AG04449 (cell line): ENCODE results near the gene HERPUD1.

Source experiments
- CTCF ChIA-PET: fragments of 350-600 bp; formaldehyde crosslinking; extraction: SDS; loops from one replicate; lab custom pipeline; 2021; ENCODE audit warnings: antibody characterized with exemption; lab: Yijun Ruan, JAX
- POLR2A ChIA-PET: fragments of 400-600, 350-600 bp; formaldehyde crosslinking; extraction: SDS; loops from one replicate; lab custom pipeline; 2020; ENCODE audit warnings: antibody characterized with exemption, inconsistent platforms; lab: Yijun Ruan, JAX
- DNase-seq: peaks from one replicate; pipeline ENCODE4 v3.0.0-alpha.2; 2010; ENCODE audit warnings: low read depth, low spot score
- H3K4me3 ChIP-seq: 2 replicates; pipeline ENCODE4 v1.5.1; 2011; ENCODE audit warnings: low read depth, mild to moderate bottlenecking, control low read depth, low read length
- TF ChIP-seq, protein P1 (sequence below): IDR thresholded peaks from one replicate; pipeline ENCODE4 v1.5.1; 2011; ENCODE audit warnings: mild to moderate bottlenecking, moderate library complexity, low read length, control low read depth, inconsistent platforms; ENCODE audit not compliant: insufficient read depth; ENCODE audit errors: missing control alignments

HERPUD1 gene

DNA sequence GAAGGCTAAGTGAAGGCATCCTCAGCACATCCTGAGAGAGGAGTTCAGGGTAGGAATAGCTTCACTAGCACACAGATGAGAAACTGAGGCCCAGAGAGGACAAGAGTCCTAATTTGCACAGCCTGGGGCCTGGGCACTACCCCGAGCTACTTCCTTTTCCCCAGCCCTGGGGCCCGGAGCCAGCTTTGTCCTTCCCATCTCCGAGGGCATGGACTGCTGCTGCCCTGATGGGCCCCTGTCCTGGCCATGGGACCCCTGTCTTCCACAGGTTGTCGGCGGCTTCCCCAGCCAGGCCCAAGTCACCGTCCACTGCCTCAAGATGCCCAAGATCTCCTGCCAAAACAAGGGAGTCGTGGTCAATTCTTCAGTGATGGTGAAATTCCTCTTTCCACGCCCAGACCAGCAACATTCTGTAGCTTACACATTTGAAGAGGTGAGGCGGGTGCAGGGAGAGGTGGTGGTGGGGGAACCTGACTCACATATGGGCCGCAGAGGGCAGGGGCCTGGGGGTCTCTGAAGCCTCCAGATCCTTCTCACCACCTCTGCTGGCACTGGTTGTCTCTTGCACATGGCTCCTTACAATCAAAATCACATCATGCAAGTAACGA is 46.0 kb downstream of the HERPUD1 start:
- ChIA-PET CTCF (interaction anchor here (0.6 to 5.2 kb wide), 5 partner anchors 9 to 185 kb away, joined by 3 to 40 read pairs (median 3); no protein-coding TSS in a partner anchor), POLR2A (interaction anchor here (0.6 to 1.0 kb wide), 3 partner anchors 17 to 90 kb away, joined by 3 to 4 read pairs (median 3); no protein-coding TSS in a partner anchor)
- no peak for DNase-seq
- TF ChIP-seq, protein P1, sequence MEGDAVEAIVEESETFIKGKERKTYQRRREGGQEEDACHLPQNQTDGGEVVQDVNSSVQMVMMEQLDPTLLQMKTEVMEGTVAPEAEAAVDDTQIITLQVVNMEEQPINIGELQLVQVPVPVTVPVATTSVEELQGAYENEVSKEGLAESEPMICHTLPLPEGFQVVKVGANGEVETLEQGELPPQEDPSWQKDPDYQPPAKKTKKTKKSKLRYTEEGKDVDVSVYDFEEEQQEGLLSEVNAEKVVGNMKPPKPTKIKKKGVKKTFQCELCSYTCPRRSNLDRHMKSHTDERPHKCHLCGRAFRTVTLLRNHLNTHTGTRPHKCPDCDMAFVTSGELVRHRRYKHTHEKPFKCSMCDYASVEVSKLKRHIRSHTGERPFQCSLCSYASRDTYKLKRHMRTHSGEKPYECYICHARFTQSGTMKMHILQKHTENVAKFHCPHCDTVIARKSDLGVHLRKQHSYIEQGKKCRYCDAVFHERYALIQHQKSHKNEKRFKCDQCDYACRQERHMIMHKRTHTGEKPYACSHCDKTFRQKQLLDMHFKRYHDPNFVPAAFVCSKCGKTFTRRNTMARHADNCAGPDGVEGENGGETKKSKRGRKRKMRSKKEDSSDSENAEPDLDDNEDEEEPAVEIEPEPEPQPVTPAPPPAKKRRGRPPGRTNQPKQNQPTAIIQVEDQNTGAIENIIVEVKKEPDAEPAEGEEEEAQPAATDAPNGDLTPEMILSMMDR, result no peak
- no peak overlapping the region for H3K4me3 ChIP-seq

DNA sequence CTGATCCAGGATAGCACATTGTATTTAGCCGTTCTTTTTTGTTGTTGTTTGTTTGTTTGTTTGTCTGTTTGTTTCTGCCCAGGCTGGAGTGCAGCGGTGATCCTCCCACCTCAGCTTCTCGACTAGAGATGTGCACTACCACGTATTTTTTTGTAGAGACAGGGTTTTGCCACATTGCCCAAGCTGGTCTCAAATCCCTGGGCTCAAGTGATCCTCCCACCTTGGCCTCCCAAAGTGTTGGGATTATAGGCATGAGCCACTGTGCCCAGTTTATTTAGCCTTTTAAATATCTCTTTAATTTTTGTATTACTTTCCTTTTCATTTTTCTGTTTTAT is 48.2 kb downstream of the HERPUD1 start:
- POLR2A ChIA-PET, result no interaction called here
- no peak overlapping the region for H3K4me3 ChIP-seq
- no peak for DNase-seq
- TF ChIP-seq, protein P1, result no peak
- CTCF ChIA-PET, result interaction anchor here (5.2 kb wide), 1 partner anchor 16 kb away, joined by 40 read pairs; no protein-coding TSS in a partner anchor

- DNase-seq, result no peak
- H3K4me3 ChIP-seq, result no peak overlapping the region
- CTCF ChIA-PET, result interaction anchor here (1.0 to 5.2 kb wide), 2 partner anchors 17 kb away, joined by 3 to 40 read pairs; no protein-coding TSS in a partner anchor
- TF ChIP-seq, protein P1, result no peak
- POLR2A ChIA-PET, result interaction anchor here (0.6 kb wide), 1 partner anchor 15 kb away, joined by 5 read pairs; no protein-coding TSS in a partner anchor
These were observed 49.1 kb downstream of the HERPUD1 start for GRCh38 chr16:56980792-56981724.

- CTCF ChIA-PET, result interaction anchor here (1.0 kb wide), 1 partner anchor 17 kb away, joined by 3 read pairs; no protein-coding TSS in a partner anchor
- TF ChIP-seq, protein P1, result no peak
- H3K4me3 ChIP-seq, result no peak overlapping the region
- POLR2A ChIA-PET, result no interaction called here
- DNase-seq, result no peak
These were observed 49.9 kb downstream of the HERPUD1 start for GRCh38 chr16:56981729-56982271.

DNA sequence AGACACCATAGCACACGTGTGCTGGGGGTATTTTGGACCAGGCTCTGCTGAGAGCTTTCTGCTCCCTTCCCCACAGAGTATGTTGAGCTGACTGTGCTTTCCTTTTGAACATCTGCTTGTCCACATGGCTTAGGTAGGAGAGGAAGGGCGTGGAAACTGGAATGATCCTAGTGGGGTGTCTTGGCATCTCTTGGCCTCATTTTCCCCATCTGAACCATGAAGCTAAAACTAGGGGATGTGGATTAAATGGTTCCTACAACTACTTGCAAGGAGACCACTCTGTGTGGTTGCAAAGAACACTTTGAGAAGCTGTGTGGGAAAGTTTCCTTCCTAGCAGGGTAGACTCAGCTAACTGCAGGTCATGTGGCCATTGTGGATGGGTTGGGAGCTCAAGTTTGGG is 50.8 kb downstream of the HERPUD1 start:
- H3K4me3 ChIP-seq, result no peak overlapping the region
- ChIA-PET CTCF (no interaction called here), POLR2A (no interaction called here)
- DNase-seq, result no peak
- TF ChIP-seq, protein P1, result no peak
